H1 (cell line): ENCODE results near the gene POLR1D. TPM values are rescaled to one million over a fixed set of nuclear protein-coding genes. Genes with fewer than 3 reads are reported as not detected.

Source experiments
- ASH2L ChIP-seq: fragments of 200-600, 300-600 bp; sonication (generic); IDR thresholded peaks from one replicate; pipeline ENCODE4 v1.7.1; 2017; ENCODE audit warnings: low read length
- KDM4A ChIP-seq: IDR thresholded peaks from one replicate; pipeline ENCODE4 v1.7.1; 2012; ENCODE audit warnings: low read depth, mild to moderate bottlenecking, moderate library complexity, low read length, inconsistent platforms; ENCODE audit not compliant: severe bottlenecking
- KDM5A ChIP-seq: fragments of 200-600 bp; IDR thresholded peaks from 2 replicates; pipeline ENCODE4 v1.7.1; 2012; ENCODE audit warnings: mild to moderate bottlenecking, low read length, inconsistent platforms, mixed read lengths
- POU5F1 ChIP-seq: IDR thresholded peaks from 2 replicates; pipeline ENCODE4 v1.6.1; 2011; ENCODE audit warnings: low read depth, mild to moderate bottlenecking, low read length, moderate library complexity
- RFX5 ChIP-seq: IDR thresholded peaks from 2 replicates; pipeline ENCODE4 v1.6.1; 2011; ENCODE audit warnings: low read depth, low read length, improper control_type of control experiment, borderline replicate concordance
- RXRA ChIP-seq: IDR thresholded peaks from 2 replicates; pipeline ENCODE4 v1.6.1; 2011; ENCODE audit warnings: low read depth, mild to moderate bottlenecking, low read length, moderate library complexity; ENCODE audit not compliant: insufficient read depth
- TAF1 ChIP-seq: IDR thresholded peaks from 2 replicates; pipeline ENCODE4 v1.6.1; 2011; ENCODE audit warnings: mild to moderate bottlenecking, low read depth, low read length
- polyA plus RNA-seq, 7 experiments: library from polyadenylated mRNA; depleted of rRNA in 3 of 7; stranded (reverse) in 5 of 7; unstranded in 2 of 7; fragments of >200 nt in 5 of 7; fragments of 200-250 nt in 2 of 7; gene quantifications; 1 replicate in 5 of 7; 2 replicates in 1 of 7; 4 replicates in 1 of 7; pipeline versions ENCODE4 v1.2.1 to v1.2.3, GENCODE V29; 2011 to 2013; ENCODE audit warnings: missing spikeins in 2 of 7, mixed read lengths in 2 of 7
- total RNA-seq: library from RNA; stranded (reverse); fragmentation: NEBNext Ultra II Directional; extraction: Animal tissue kit (Norgen Biotek cat#: 25700); gene quantifications from 2 replicates; pipeline ENCODE4 v1.2.1, GENCODE V29; 2021
- TF ChIP-seq, protein P1 (sequence below): fragments of 300-600 bp; sonication (generic); IDR thresholded peaks from 2 replicates; pipeline ENCODE4 v1.7.1; 2012; ENCODE audit warnings: low read length, moderate library complexity, mild to moderate bottlenecking, inconsistent platforms; ENCODE audit not compliant: insufficient replicate concordance
- TF ChIP-seq, protein P2 (sequence below), 3 experiments: IDR thresholded peaks; 1 replicate in 2 of 3; 2 replicates in 1 of 3; pipeline versions ENCODE4 v1.5.1 to v1.6.1; 2011; ENCODE audit warnings: low read length in 3 of 3, mild to moderate bottlenecking in 3 of 3, inconsistent platforms in 2 of 3, low read depth in 1 of 3, moderate library complexity in 1 of 3; ENCODE audit not compliant: insufficient read depth in 1 of 3; ENCODE audit errors: control extremely low read depth in 1 of 3

The POLR1D gene
- total and polyA plus RNA-seq, 2 of the 8 experiments (the other 6 are each of a cell fraction or from before 2014, with no cell fraction given) = 226 to 232 TPM

GRCh38 chr13:27617881-27618321 is 3.8 kb upstream of the POLR1D start (continued):
- TF ChIP-seq, protein P1, sequence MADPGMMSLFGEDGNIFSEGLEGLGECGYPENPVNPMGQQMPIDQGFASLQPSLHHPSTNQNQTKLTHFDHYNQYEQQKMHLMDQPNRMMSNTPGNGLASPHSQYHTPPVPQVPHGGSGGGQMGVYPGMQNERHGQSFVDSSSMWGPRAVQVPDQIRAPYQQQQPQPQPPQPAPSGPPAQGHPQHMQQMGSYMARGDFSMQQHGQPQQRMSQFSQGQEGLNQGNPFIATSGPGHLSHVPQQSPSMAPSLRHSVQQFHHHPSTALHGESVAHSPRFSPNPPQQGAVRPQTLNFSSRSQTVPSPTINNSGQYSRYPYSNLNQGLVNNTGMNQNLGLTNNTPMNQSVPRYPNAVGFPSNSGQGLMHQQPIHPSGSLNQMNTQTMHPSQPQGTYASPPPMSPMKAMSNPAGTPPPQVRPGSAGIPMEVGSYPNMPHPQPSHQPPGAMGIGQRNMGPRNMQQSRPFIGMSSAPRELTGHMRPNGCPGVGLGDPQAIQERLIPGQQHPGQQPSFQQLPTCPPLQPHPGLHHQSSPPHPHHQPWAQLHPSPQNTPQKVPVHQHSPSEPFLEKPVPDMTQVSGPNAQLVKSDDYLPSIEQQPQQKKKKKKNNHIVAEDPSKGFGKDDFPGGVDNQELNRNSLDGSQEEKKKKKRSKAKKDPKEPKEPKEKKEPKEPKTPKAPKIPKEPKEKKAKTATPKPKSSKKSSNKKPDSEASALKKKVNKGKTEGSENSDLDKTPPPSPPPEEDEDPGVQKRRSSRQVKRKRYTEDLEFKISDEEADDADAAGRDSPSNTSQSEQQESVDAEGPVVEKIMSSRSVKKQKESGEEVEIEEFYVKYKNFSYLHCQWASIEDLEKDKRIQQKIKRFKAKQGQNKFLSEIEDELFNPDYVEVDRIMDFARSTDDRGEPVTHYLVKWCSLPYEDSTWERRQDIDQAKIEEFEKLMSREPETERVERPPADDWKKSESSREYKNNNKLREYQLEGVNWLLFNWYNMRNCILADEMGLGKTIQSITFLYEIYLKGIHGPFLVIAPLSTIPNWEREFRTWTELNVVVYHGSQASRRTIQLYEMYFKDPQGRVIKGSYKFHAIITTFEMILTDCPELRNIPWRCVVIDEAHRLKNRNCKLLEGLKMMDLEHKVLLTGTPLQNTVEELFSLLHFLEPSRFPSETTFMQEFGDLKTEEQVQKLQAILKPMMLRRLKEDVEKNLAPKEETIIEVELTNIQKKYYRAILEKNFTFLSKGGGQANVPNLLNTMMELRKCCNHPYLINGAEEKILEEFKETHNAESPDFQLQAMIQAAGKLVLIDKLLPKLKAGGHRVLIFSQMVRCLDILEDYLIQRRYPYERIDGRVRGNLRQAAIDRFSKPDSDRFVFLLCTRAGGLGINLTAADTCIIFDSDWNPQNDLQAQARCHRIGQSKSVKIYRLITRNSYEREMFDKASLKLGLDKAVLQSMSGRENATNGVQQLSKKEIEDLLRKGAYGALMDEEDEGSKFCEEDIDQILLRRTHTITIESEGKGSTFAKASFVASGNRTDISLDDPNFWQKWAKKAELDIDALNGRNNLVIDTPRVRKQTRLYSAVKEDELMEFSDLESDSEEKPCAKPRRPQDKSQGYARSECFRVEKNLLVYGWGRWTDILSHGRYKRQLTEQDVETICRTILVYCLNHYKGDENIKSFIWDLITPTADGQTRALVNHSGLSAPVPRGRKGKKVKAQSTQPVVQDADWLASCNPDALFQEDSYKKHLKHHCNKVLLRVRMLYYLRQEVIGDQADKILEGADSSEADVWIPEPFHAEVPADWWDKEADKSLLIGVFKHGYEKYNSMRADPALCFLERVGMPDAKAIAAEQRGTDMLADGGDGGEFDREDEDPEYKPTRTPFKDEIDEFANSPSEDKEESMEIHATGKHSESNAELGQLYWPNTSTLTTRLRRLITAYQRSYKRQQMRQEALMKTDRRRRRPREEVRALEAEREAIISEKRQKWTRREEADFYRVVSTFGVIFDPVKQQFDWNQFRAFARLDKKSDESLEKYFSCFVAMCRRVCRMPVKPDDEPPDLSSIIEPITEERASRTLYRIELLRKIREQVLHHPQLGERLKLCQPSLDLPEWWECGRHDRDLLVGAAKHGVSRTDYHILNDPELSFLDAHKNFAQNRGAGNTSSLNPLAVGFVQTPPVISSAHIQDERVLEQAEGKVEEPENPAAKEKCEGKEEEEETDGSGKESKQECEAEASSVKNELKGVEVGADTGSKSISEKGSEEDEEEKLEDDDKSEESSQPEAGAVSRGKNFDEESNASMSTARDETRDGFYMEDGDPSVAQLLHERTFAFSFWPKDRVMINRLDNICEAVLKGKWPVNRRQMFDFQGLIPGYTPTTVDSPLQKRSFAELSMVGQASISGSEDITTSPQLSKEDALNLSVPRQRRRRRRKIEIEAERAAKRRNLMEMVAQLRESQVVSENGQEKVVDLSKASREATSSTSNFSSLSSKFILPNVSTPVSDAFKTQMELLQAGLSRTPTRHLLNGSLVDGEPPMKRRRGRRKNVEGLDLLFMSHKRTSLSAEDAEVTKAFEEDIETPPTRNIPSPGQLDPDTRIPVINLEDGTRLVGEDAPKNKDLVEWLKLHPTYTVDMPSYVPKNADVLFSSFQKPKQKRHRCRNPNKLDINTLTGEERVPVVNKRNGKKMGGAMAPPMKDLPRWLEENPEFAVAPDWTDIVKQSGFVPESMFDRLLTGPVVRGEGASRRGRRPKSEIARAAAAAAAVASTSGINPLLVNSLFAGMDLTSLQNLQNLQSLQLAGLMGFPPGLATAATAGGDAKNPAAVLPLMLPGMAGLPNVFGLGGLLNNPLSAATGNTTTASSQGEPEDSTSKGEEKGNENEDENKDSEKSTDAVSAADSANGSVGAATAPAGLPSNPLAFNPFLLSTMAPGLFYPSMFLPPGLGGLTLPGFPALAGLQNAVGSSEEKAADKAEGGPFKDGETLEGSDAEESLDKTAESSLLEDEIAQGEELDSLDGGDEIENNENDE = no peak
- TF ChIP-seq ASH2L (no peak), TAF1 (no peak), RFX5 (no peak), KDM4A (no peak), RXRA (no peak), POU5F1 (no peak), KDM5A (no peak)
- TF ChIP-seq, protein P2, sequence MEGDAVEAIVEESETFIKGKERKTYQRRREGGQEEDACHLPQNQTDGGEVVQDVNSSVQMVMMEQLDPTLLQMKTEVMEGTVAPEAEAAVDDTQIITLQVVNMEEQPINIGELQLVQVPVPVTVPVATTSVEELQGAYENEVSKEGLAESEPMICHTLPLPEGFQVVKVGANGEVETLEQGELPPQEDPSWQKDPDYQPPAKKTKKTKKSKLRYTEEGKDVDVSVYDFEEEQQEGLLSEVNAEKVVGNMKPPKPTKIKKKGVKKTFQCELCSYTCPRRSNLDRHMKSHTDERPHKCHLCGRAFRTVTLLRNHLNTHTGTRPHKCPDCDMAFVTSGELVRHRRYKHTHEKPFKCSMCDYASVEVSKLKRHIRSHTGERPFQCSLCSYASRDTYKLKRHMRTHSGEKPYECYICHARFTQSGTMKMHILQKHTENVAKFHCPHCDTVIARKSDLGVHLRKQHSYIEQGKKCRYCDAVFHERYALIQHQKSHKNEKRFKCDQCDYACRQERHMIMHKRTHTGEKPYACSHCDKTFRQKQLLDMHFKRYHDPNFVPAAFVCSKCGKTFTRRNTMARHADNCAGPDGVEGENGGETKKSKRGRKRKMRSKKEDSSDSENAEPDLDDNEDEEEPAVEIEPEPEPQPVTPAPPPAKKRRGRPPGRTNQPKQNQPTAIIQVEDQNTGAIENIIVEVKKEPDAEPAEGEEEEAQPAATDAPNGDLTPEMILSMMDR (IDR thresholded peaks at IDR 0.05; ENCODE audit: control extremely low read depth in 1 of 3, insufficient read depth in 1 of 3, low read depth in 1 of 3, low read length in 3 of 3) = no peak
